CD14-positive monocyte (primary cell): ENCODE measurements around the gene GOLIM4. TPM values are rescaled to one million over a fixed set of nuclear protein-coding genes. Genes with fewer than 3 reads are reported as not detected.

Experiments used
- DNase-seq, 3 donors: peaks; one replicate each; pipeline ENCODE4 v3.0.0-alpha.2; 2011 to 2022
- H2AFZ ChIP-seq: 2 replicates; pipeline ENCODE4 v1.6.0; 2012; ENCODE audit warnings: mild to moderate bottlenecking, low read depth, low read length, inconsistent platforms; ENCODE audit not compliant: insufficient read depth, poor library complexity, severe bottlenecking
- H3K27ac ChIP-seq, 2 donors: 1 replicate in 1 of 2; 2 replicates in 1 of 2; pipeline ENCODE4 v1.5.1; 2012 to 2013; ENCODE audit warnings: low read length in 2 of 2, control low read depth in 1 of 2, inconsistent platforms in 1 of 2, low read depth in 1 of 2, mild to moderate bottlenecking in 1 of 2
- H3K27me3 ChIP-seq, 2 donors: one replicate each; pipeline versions ENCODE4 v1.6.0 to v1.6.1; 2011 to 2013; ENCODE audit warnings: low read length in 2 of 2; ENCODE audit not compliant: control insufficient read depth in 2 of 2, insufficient read depth in 2 of 2
- H3K36me3 ChIP-seq, 2 donors: replicated peaks in 1 of 2; 1 replicate in 1 of 2; 2 replicates in 1 of 2; pipeline versions ENCODE4 v1.5.1 to v1.6.1; 2012 to 2013; ENCODE audit warnings: low read length in 2 of 2, control low read depth in 1 of 2, inconsistent platforms in 1 of 2, mild to moderate bottlenecking in 1 of 2; ENCODE audit not compliant: insufficient read depth in 2 of 2, control insufficient read depth in 1 of 2
- H3K4me1 ChIP-seq, 2 donors: 1 replicate in 1 of 2; 2 replicates in 1 of 2; pipeline versions ENCODE4 v1.5.1 to v1.6.1; 2012 to 2013; ENCODE audit warnings: low read length in 2 of 2, control low read depth in 1 of 2, inconsistent platforms in 1 of 2, mild to moderate bottlenecking in 1 of 2, moderate library complexity in 1 of 2; ENCODE audit not compliant: insufficient read depth in 2 of 2, control insufficient read depth in 1 of 2
- H3K4me2 ChIP-seq: replicated peaks from 2 replicates; pipeline ENCODE3; 2012; ENCODE audit warnings: low read length, moderate library complexity, mild to moderate bottlenecking; ENCODE audit not compliant: poor library complexity, severe bottlenecking; ENCODE audit errors: extremely low read depth
- H3K4me3 ChIP-seq, 3 experiments: fragments of 200-600 bp in 1 of 3; sonication (generic) in 1 of 3; replicated peaks in 1 of 3; 1 replicate in 2 of 3; 2 replicates in 1 of 3; pipeline ENCODE4 v1.5.1; 2011 to 2013; ENCODE audit warnings: low read length in 3 of 3, mild to moderate bottlenecking in 3 of 3, control low read depth in 2 of 3, low read depth in 2 of 3, inconsistent platforms in 1 of 3, moderate library complexity in 1 of 3
- H3K79me2 ChIP-seq: 2 replicates; pipeline ENCODE4 v1.6.0; 2012; ENCODE audit warnings: mild to moderate bottlenecking, control low read depth, inconsistent platforms, low read length, moderate library complexity; ENCODE audit not compliant: insufficient read depth
- H3K9ac ChIP-seq: 2 replicates; pipeline ENCODE4 v1.6.0; 2017; ENCODE audit warnings: low read length, mild to moderate bottlenecking; ENCODE audit not compliant: insufficient read depth, poor library complexity, severe bottlenecking
- H3K9me3 ChIP-seq, 2 donors: replicated peaks in 1 of 2; 1 replicate in 1 of 2; 2 replicates in 1 of 2; pipeline versions ENCODE4 v1.5.1 to v1.6.1; 2012 to 2013; ENCODE audit warnings: low read length in 2 of 2, control low read depth in 1 of 2; ENCODE audit not compliant: control insufficient read depth in 1 of 2, insufficient read depth in 1 of 2
- H4K20me1 ChIP-seq: 2 replicates; pipeline ENCODE4 v1.6.0; 2012; ENCODE audit warnings: mild to moderate bottlenecking, low read length, control low read depth, moderate library complexity; ENCODE audit not compliant: insufficient read depth
- H3K27ac Mint-ChIP-seq, 7 donors: one replicate each; pipeline ENCODE4 v1.8.0; 2020; ENCODE audit warnings: mild to moderate bottlenecking in 7 of 7, mixed read lengths in 7 of 7, moderate library complexity in 6 of 7, inconsistent platforms in 2 of 7
- H3K27me3 Mint-ChIP-seq, 3 donors: one replicate each; pipeline ENCODE4 v1.8.0; 2021 to 2022; ENCODE audit warnings: low read depth in 3 of 3, mild to moderate bottlenecking in 3 of 3, mixed read lengths in 3 of 3, moderate library complexity in 3 of 3, inconsistent platforms in 1 of 3
- H3K36me3 Mint-ChIP-seq, 2 donors: one replicate each; pipeline ENCODE4 v1.8.0; 2020; ENCODE audit warnings: mixed read lengths in 2 of 2, inconsistent platforms in 1 of 2, mild to moderate bottlenecking in 1 of 2
- H3K4me1 Mint-ChIP-seq: one replicate; pipeline ENCODE4 v1.8.0; 2020; ENCODE audit warnings: mild to moderate bottlenecking, mixed read lengths
- H3K4me3 Mint-ChIP-seq, 2 donors: one replicate each; pipeline ENCODE4 v1.8.0; 2020; ENCODE audit warnings: mild to moderate bottlenecking in 2 of 2, mixed read lengths in 2 of 2, moderate library complexity in 1 of 2
- H3K9me3 Mint-ChIP-seq, 7 donors: one replicate each; pipeline ENCODE4 v1.8.0; 2020 to 2022; ENCODE audit warnings: mixed read lengths in 7 of 7, mild to moderate bottlenecking in 6 of 7, moderate library complexity in 6 of 7, inconsistent platforms in 2 of 7
- WGBS: methylation state at CpG from one replicate; pipeline ENCODE4 v1.1.5; 2013; ENCODE audit warnings: missing lambda C conversion rate; ENCODE audit not compliant: insufficient coverage; 5-methylcytosine and 5-hydroxymethylcytosine counted together
- intact Hi-C, 2 donors: fragments of 100-400 bp; cut with micrococcal nuclease; formaldehyde crosslinking; loops; one replicate each; pipeline versions ENCODE4 v1.15.0 to v1.15.1; 2023
- polyA plus RNA-seq, 3 donors: library from polyadenylated mRNA; depleted of rRNA in 1 of 3; unstranded in 2 of 3; stranded (reverse) in 1 of 3; fragments of 300-500 nt in 2 of 3; fragments of >200 nt in 1 of 3; fragmentation: Illumina TruSeq in 2 of 3; gene quantifications; 1 replicate in 2 of 3; 2 replicates in 1 of 3; pipeline ENCODE4 v1.2.3, GENCODE V29; 2012 to 2021
- TF ChIP-seq, protein P1 (sequence below): fragments of 200-600 bp; IDR thresholded peaks from one replicate; pipeline ENCODE4 v1.8.0; 2022; ENCODE audit warnings: antibody characterized with exemption, mild to moderate bottlenecking

Gene GOLIM4
- polyA plus RNA-seq, 3 donors = 3.5 to 6.4 (median 5.8) TPM

DNA sequence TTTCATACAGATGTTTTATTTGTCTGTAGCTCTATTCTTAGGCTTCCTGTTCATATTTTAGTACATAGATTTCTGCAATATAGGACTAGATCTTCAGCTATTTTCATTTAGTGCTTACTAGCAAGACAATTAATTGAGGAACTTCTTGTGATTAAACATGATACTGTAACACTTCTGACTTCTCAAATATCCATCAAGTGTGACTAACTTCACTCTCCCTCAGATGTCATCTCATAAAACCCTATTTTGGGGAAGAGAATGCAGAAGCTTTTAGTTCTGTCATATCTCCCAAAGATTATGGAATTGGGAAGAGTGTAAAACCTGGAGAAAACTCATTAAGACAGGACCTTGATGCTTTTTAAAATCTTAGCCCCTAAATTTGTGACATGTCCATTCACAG, 28.6 kb upstream of the GOLIM4 start:
- TF ChIP-seq, protein P1, sequence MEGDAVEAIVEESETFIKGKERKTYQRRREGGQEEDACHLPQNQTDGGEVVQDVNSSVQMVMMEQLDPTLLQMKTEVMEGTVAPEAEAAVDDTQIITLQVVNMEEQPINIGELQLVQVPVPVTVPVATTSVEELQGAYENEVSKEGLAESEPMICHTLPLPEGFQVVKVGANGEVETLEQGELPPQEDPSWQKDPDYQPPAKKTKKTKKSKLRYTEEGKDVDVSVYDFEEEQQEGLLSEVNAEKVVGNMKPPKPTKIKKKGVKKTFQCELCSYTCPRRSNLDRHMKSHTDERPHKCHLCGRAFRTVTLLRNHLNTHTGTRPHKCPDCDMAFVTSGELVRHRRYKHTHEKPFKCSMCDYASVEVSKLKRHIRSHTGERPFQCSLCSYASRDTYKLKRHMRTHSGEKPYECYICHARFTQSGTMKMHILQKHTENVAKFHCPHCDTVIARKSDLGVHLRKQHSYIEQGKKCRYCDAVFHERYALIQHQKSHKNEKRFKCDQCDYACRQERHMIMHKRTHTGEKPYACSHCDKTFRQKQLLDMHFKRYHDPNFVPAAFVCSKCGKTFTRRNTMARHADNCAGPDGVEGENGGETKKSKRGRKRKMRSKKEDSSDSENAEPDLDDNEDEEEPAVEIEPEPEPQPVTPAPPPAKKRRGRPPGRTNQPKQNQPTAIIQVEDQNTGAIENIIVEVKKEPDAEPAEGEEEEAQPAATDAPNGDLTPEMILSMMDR = no peak
- no peaks in the 10 kb centered on the region for H3K27me3 ChIP-seq
- H3K9me3 Mint-ChIP-seq = peaks cover 5 to 21% (median 13%) of the 10 kb centered on the region in 7 donors
- no peak overlapping the region for H3K4me3 ChIP-seq
- DNase-seq = no peak
- H2AFZ ChIP-seq = no peak overlapping the region
- H3K36me3 Mint-ChIP-seq = no peaks in the 10 kb centered on the region
- no peak overlapping the region for H3K4me2 ChIP-seq
- no peak overlapping the region for H3K4me3 Mint-ChIP-seq
- no peaks in the 10 kb centered on the region for H4K20me1 ChIP-seq
- H3K36me3 ChIP-seq = no peaks in the 10 kb centered on the region
- no peaks in the 10 kb centered on the region for H3K4me1 Mint-ChIP-seq
- intact Hi-C loops = no loop called here
- no peak overlapping the region for H3K27ac ChIP-seq
- no peak overlapping the region for H3K27ac Mint-ChIP-seq
- H3K9ac ChIP-seq = no peak overlapping the region
- peaks cover 0 to 12% of the 10 kb centered on the region in 2 donors for H3K9me3 ChIP-seq
- H3K27me3 Mint-ChIP-seq = no peaks in the 10 kb centered on the region
- H3K4me1 ChIP-seq = no peaks in the 10 kb centered on the region
- H3K79me2 ChIP-seq = no peaks in the 10 kb centered on the region

DNA sequence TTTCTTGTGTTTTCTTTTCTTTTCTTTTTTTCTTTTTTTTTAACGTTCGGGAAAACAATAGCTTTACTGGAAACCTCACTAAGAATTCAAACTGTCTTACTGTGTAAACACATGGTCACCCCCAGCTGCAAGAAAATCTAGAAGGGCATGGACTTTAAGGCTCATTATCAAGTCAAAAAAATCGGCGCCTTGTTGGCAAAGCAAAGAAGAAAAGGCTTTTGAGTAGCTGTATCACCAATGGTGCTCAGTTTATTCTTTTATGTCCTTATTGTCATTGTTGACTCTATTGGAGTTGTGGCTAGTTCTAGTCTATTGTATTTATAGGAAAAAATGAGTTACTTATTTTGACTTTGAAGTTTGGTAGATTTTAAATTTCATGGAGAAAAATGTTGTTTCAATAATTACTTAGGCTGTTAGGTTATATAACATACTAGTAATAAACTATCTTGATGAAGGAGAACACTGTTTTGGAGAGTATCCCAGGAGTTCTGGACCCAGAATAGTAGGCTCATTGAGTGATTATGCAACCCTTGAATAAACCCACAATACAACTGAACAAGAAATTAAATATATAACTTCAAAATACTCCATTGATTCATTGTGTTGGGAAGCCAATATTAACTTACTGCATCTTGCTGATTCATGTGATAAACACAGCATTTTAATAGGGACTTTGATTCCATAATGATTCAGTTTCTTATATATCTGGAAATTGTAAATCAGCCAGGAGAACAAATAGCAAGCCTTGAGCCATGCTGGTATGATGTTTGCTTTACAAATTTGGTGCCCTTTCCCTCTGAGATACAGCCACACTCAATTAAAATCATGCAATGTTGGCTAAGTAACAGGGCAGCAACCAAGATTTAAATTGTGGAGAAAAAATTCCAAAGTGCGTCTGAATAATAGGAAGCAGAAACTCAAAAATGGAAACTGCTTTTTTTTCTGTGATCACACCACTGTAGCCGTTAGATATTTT, 27.8 kb upstream of the GOLIM4 start:
- no peak overlapping the region for H3K4me3 Mint-ChIP-seq
- no peaks in the 10 kb centered on the region for H4K20me1 ChIP-seq
- WGBS = no CpG with 5 or more reads among the region's 6 CpGs
- intact Hi-C loops = no loop called here
- TF ChIP-seq, protein P1 = no peak
- no peak overlapping the region for H3K27ac Mint-ChIP-seq
- DNase-seq = no peak
- no peaks in the 10 kb centered on the region for H3K36me3 ChIP-seq
- no peaks in the 10 kb centered on the region for H3K4me1 ChIP-seq
- no peak overlapping the region for H2AFZ ChIP-seq
- H3K4me3 ChIP-seq = no peak overlapping the region
- no peak overlapping the region for H3K4me2 ChIP-seq
- H3K79me2 ChIP-seq = no peaks in the 10 kb centered on the region
- H3K27me3 Mint-ChIP-seq = no peaks in the 10 kb centered on the region
- no peak overlapping the region for H3K27ac ChIP-seq
- H3K9me3 Mint-ChIP-seq = peaks cover 3 to 16% (median 5%) of the 10 kb centered on the region in 7 donors
- peaks cover 0 to 8% of the 10 kb centered on the region in 2 donors for H3K9me3 ChIP-seq
- H3K27me3 ChIP-seq = no peaks in the 10 kb centered on the region
- no peak overlapping the region for H3K9ac ChIP-seq
- H3K4me1 Mint-ChIP-seq = no peaks in the 10 kb centered on the region
- no peaks in the 10 kb centered on the region for H3K36me3 Mint-ChIP-seq
